Measurements from ENCODE around the gene SHISA8. TPM values are rescaled to one million over a fixed set of nuclear protein-coding genes. Genes with fewer than 3 reads are reported as not detected.

SHISA8 gene
- total and polyA plus RNA-seq, 4 donors = not detected

- WGBS = over 99% methylated on average over 2 of the region's 2 CpGs
- H3K9ac ChIP-seq (ENCODE audit: low read depth in 1 of 2, low read length in 2 of 2) = no peak overlapping the region
- TF ChIP-seq YY1 (IDR thresholded peaks at IDR 0.05) (no peak), TAF1 (conservative IDR thresholded peaks at IDR 0.05) (no peak), ATF3 (IDR thresholded peaks at IDR 0.05) (no peak), CTCF (IDR thresholded peaks at IDR 0.05; ENCODE audit: low read depth, low read length, missing input control) (no peak), EGR1 (IDR thresholded peaks at IDR 0.05; ENCODE audit: low read depth in 2 of 2) (no peak), GABPA (IDR thresholded peaks at IDR 0.05 in 1 of 2, conservative IDR thresholded peaks at IDR 0.05 in 1 of 2) (no peak), HNF4A (conservative IDR thresholded peaks at IDR 0.05) (no peak), FOXA2 (IDR thresholded peaks at IDR 0.05) (no peak), JUND (IDR thresholded peaks at IDR 0.05) (no peak), RAD21 (IDR thresholded peaks at IDR 0.05) (no peak), RXRA (IDR thresholded peaks at IDR 0.05) (no peak), ZBTB33 (IDR thresholded peaks at IDR 0.05) (no peak), HNF4G (IDR thresholded peaks at IDR 0.05) (no peak), NR2F2 (IDR thresholded peaks at IDR 0.05) (no peak), MAX (IDR thresholded peaks at IDR 0.05) (no peak), FOXA1 (IDR thresholded peaks at IDR 0.05) (no peak)
- TF ChIP-seq, protein P1, sequence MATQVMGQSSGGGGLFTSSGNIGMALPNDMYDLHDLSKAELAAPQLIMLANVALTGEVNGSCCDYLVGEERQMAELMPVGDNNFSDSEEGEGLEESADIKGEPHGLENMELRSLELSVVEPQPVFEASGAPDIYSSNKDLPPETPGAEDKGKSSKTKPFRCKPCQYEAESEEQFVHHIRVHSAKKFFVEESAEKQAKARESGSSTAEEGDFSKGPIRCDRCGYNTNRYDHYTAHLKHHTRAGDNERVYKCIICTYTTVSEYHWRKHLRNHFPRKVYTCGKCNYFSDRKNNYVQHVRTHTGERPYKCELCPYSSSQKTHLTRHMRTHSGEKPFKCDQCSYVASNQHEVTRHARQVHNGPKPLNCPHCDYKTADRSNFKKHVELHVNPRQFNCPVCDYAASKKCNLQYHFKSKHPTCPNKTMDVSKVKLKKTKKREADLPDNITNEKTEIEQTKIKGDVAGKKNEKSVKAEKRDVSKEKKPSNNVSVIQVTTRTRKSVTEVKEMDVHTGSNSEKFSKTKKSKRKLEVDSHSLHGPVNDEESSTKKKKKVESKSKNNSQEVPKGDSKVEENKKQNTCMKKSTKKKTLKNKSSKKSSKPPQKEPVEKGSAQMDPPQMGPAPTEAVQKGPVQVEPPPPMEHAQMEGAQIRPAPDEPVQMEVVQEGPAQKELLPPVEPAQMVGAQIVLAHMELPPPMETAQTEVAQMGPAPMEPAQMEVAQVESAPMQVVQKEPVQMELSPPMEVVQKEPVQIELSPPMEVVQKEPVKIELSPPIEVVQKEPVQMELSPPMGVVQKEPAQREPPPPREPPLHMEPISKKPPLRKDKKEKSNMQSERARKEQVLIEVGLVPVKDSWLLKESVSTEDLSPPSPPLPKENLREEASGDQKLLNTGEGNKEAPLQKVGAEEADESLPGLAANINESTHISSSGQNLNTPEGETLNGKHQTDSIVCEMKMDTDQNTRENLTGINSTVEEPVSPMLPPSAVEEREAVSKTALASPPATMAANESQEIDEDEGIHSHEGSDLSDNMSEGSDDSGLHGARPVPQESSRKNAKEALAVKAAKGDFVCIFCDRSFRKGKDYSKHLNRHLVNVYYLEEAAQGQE (IDR thresholded peaks at IDR 0.05) = no peak
- peaks cover 19 to 90% (median 79%) of the 10 kb centered on the region in 4 donors for H3K36me3 ChIP-seq (ENCODE audit: control insufficient read depth in 4 of 4, insufficient read depth in 3 of 4, low read depth in 1 of 4, low read length in 3 of 4)
- no peaks in the 10 kb centered on the region for H3K9me3 ChIP-seq (ENCODE audit: control insufficient read depth in 4 of 4, low read length in 3 of 4)
- H3K27me3 ChIP-seq (ENCODE audit: control insufficient read depth in 4 of 4, insufficient read depth in 4 of 4, low read length in 3 of 4) = no peaks in the 10 kb centered on the region
- no peak for DNase-seq (ENCODE audit: low spot score)
- H3K4me1 ChIP-seq (ENCODE audit: control insufficient read depth in 4 of 4, insufficient read depth in 4 of 4, low read length in 3 of 4) = no peaks in the 10 kb centered on the region
- H3K4me3 ChIP-seq (ENCODE audit: low read depth in 1 of 3, low read length in 3 of 3) = no peak overlapping the region
- H3K27ac ChIP-seq (ENCODE audit: low read depth in 1 of 2, low read length in 2 of 2) = no peak overlapping the region
Observed at GRCh38 chr22:41883400-41883799, 31.5 kb downstream of the SHISA8 start.

- Histone ChIP-seq H3K4me1 (ENCODE audit: control insufficient read depth in 4 of 4, insufficient read depth in 4 of 4, low read length in 3 of 4) (no peaks in the 10 kb centered on the region), H3K4me3 (ENCODE audit: low read depth in 1 of 3, low read length in 3 of 3) (no peak overlapping the region), H3K27ac (ENCODE audit: low read depth in 1 of 2, low read length in 2 of 2) (no peak overlapping the region), H3K36me3 (ENCODE audit: control insufficient read depth in 4 of 4, insufficient read depth in 3 of 4, low read depth in 1 of 4, low read length in 3 of 4) (peaks cover 22 to 90% (median 66%) of the 10 kb centered on the region in 4 donors), H3K27me3 (ENCODE audit: control insufficient read depth in 4 of 4, insufficient read depth in 4 of 4, low read length in 3 of 4) (no peaks in the 10 kb centered on the region), H3K9me3 (ENCODE audit: control insufficient read depth in 4 of 4, low read length in 3 of 4) (no peaks in the 10 kb centered on the region), H3K9ac (ENCODE audit: low read depth in 1 of 2, low read length in 2 of 2) (no peak overlapping the region)
- 97% methylated on average over 16 of the region's 16 CpGs for WGBS
- DNase-seq (ENCODE audit: low spot score) = no peak
- no peak for TF ChIP-seq HNF4A (conservative IDR thresholded peaks at IDR 0.05)
- no peak for TF ChIP-seq NR2F2 (IDR thresholded peaks at IDR 0.05)
- TF ChIP-seq CTCF (IDR thresholded peaks at IDR 0.05; ENCODE audit: low read depth, low read length, missing input control) = no peak
- TF ChIP-seq RXRA (IDR thresholded peaks at IDR 0.05) = no peak
- TF ChIP-seq JUND (IDR thresholded peaks at IDR 0.05) = no peak
- TF ChIP-seq HNF4G (IDR thresholded peaks at IDR 0.05) = no peak
- no peak for TF ChIP-seq FOXA1 (IDR thresholded peaks at IDR 0.05)
- TF ChIP-seq, protein P1 (IDR thresholded peaks at IDR 0.05) = no peak
- TF ChIP-seq FOXA2 (IDR thresholded peaks at IDR 0.05) = no peak
- no peak for TF ChIP-seq TAF1 (conservative IDR thresholded peaks at IDR 0.05)
- no peak for TF ChIP-seq SP1 (IDR thresholded peaks at IDR 0.05)
Observed at GRCh38 chr22:41880653-41881052, 34.2 kb downstream of the SHISA8 start.
